BLaER1 treated with 17β-estradiol and CSF1 and Interleukin-3, amounts not matched to agents 10 nM and 100 nM (cell line): Measurements from ENCODE around the gene TRAFD1.

ENCODE experiments used
- H3K27ac ChIP-seq, 11 experiments: shearing (Covaris generic); formaldehyde crosslinking; 2 replicates each; pipeline ENCODE4 v1.8.1; 2022
- H3K27me3 ChIP-seq, 11 experiments: shearing (Covaris generic); formaldehyde crosslinking; 2 replicates each; pipeline ENCODE4 v1.8.1; 2022
- H3K36me3 ChIP-seq, 11 experiments: shearing (Covaris generic); formaldehyde crosslinking; 2 replicates each; pipeline ENCODE4 v1.8.1; 2022
- H3K4me1 ChIP-seq, 10 experiments: shearing (Covaris generic); formaldehyde crosslinking; 2 replicates each; pipeline ENCODE4 v1.8.1; 2022
- H3K4me2 ChIP-seq, 11 experiments: shearing (Covaris generic); formaldehyde crosslinking; 2 replicates each; pipeline ENCODE4 v1.8.1; 2022
- H3K4me3 ChIP-seq, 10 experiments: shearing (Covaris generic); formaldehyde crosslinking; 2 replicates each; pipeline ENCODE4 v1.8.1; 2022
- H3K9ac ChIP-seq, 11 experiments: shearing (Covaris generic); formaldehyde crosslinking; 2 replicates each; pipeline ENCODE4 v1.8.1; 2022
- H3K9me3 ChIP-seq, 11 experiments: shearing (Covaris generic); formaldehyde crosslinking; replicated peaks in 1 of 11; 2 replicates each; pipeline ENCODE4 v1.8.1; 2022
- H4K20me1 ChIP-seq, 11 experiments: shearing (Covaris generic); formaldehyde crosslinking; 2 replicates each; pipeline ENCODE4 v1.8.1; 2022
- Cebpa-rat ChIP-seq, 11 experiments: shearing (Covaris generic); IDR thresholded peaks; 2 replicates each; pipeline ENCODE4 v1.8.1; 2022

TRAFD1 gene

GRCh38 chr12:112184056-112184887 is 58.9 kb downstream of the TRAFD1 start:
- Histone ChIP-seq H3K4me2 (no peak overlapping the region), H3K9me3 (no peaks in the 10 kb centered on the region), H3K27me3 (no peaks in the 10 kb centered on the region), H3K4me1 (no peaks in the 10 kb centered on the region), H3K36me3 (peaks cover 83 to 100% (median 93%) of the 10 kb centered on the region in 11 experiments), H3K27ac (no peak overlapping the region), H4K20me1 (peaks cover 0 to 18% (median 0%) of the 10 kb centered on the region in 11 experiments; a peak in 2 of 22 replicates), H3K9ac (no peak overlapping the region), H3K4me3 (no peak overlapping the region)
- TF ChIP-seq Cebpa-rat (IDR thresholded peaks at IDR 0.05), result no peak

GRCh38 chr12:112185093-112185923 is 59.9 kb downstream of the TRAFD1 start:
- Histone ChIP-seq H4K20me1 (peaks cover 0 to 18% (median 0%) of the 10 kb centered on the region in 11 experiments; a peak in 1 of 22 replicates), H3K36me3 (peaks cover 80 to 100% (median 93%) of the 10 kb centered on the region in 11 experiments), H3K27me3 (no peaks in the 10 kb centered on the region), H3K4me3 (no peak overlapping the region), H3K27ac (no peak overlapping the region), H3K4me1 (no peaks in the 10 kb centered on the region), H3K9ac (no peak overlapping the region), H3K4me2 (no peak overlapping the region), H3K9me3 (no peaks in the 10 kb centered on the region)
- no peak for TF ChIP-seq Cebpa-rat (IDR thresholded peaks at IDR 0.05)

- Histone ChIP-seq H3K9me3 (no peaks in the 10 kb centered on the region), H3K36me3 (peaks cover 83 to 100% (median 94%) of the 10 kb centered on the region in 11 experiments), H3K4me3 (no peak overlapping the region), H3K4me1 (no peaks in the 10 kb centered on the region), H3K4me2 (no peak overlapping the region), H3K9ac (no peak overlapping the region), H4K20me1 (peaks cover 0 to 11% (median 0%) of the 10 kb centered on the region in 11 experiments; a peak in 2 of 22 replicates), H3K27ac (no peak overlapping the region), H3K27me3 (no peaks in the 10 kb centered on the region)
- no peak for TF ChIP-seq Cebpa-rat (IDR thresholded peaks at IDR 0.05)
Observed at GRCh38 chr12:112188130-112188830, 62.9 kb downstream of the TRAFD1 start.

GRCh38 chr12:112190231-112191025 is 65.1 kb downstream of the TRAFD1 start:
- no peak overlapping the region for H3K4me3 ChIP-seq
- H3K4me1 ChIP-seq, result no peaks in the 10 kb centered on the region
- H3K27ac ChIP-seq, result no peak overlapping the region
- no peaks in the 10 kb centered on the region for H3K9me3 ChIP-seq
- no peaks in the 10 kb centered on the region; a peak in 1 of 22 replicates for H4K20me1 ChIP-seq
- TF ChIP-seq Cebpa-rat (IDR thresholded peaks at IDR 0.05), result no peak
- no peaks in the 10 kb centered on the region for H3K27me3 ChIP-seq
- no peak overlapping the region for H3K4me2 ChIP-seq
- peaks cover 83 to 100% (median 93%) of the 10 kb centered on the region in 11 experiments for H3K36me3 ChIP-seq
- no peak overlapping the region for H3K9ac ChIP-seq

- H3K9me3 ChIP-seq, result no peaks in the 10 kb centered on the region
- peaks cover 84 to 100% (median 94%) of the 10 kb centered on the region in 11 experiments for H3K36me3 ChIP-seq
- no peaks in the 10 kb centered on the region for H3K4me1 ChIP-seq
- H3K4me3 ChIP-seq, result no peak overlapping the region
- no peaks in the 10 kb centered on the region; a peak in 1 of 22 replicates for H4K20me1 ChIP-seq
- H3K9ac ChIP-seq, result no peak overlapping the region
- H3K4me2 ChIP-seq, result no peak overlapping the region
- TF ChIP-seq Cebpa-rat (IDR thresholded peaks at IDR 0.05), result no peak
- H3K27me3 ChIP-seq, result no peaks in the 10 kb centered on the region
- no peak overlapping the region for H3K27ac ChIP-seq
Observed at GRCh38 chr12:112191201-112191600, 65.8 kb downstream of the TRAFD1 start.

- H3K4me3 ChIP-seq, result no peak overlapping the region
- no peak overlapping the region for H3K27ac ChIP-seq
- no peaks in the 10 kb centered on the region for H3K4me1 ChIP-seq
- H3K9me3 ChIP-seq, result no peaks in the 10 kb centered on the region
- peaks cover 83 to 100% (median 94%) of the 10 kb centered on the region in 11 experiments for H3K36me3 ChIP-seq
- H3K9ac ChIP-seq, result no peak overlapping the region
- no peaks in the 10 kb centered on the region for H3K27me3 ChIP-seq
- no peaks in the 10 kb centered on the region; a peak in 1 of 22 replicates for H4K20me1 ChIP-seq
- H3K4me2 ChIP-seq, result no peak overlapping the region
- TF ChIP-seq Cebpa-rat (IDR thresholded peaks at IDR 0.05), result no peak
Observed at GRCh38 chr12:112191840-112192321, 66.5 kb downstream of the TRAFD1 start.

GRCh38 chr12:112192475-112192874 is 67.1 kb downstream of the TRAFD1 start:
- H3K4me1 ChIP-seq, result no peaks in the 10 kb centered on the region
- H3K9ac ChIP-seq, result no peak overlapping the region
- H3K9me3 ChIP-seq, result no peaks in the 10 kb centered on the region
- H3K4me2 ChIP-seq, result no peak overlapping the region
- H3K4me3 ChIP-seq, result no peak overlapping the region
- no peaks in the 10 kb centered on the region; a peak in 1 of 22 replicates for H4K20me1 ChIP-seq
- no peak for TF ChIP-seq Cebpa-rat (IDR thresholded peaks at IDR 0.05)
- peaks cover 84 to 100% (median 95%) of the 10 kb centered on the region in 11 experiments for H3K36me3 ChIP-seq
- no peaks in the 10 kb centered on the region for H3K27me3 ChIP-seq
- no peak overlapping the region for H3K27ac ChIP-seq

- no peak overlapping the region for H3K4me2 ChIP-seq
- peaks cover 0 to 7% (median 0%) of the 10 kb centered on the region in 11 experiments; a peak in 1 of 22 replicates for H4K20me1 ChIP-seq
- H3K4me1 ChIP-seq, result no peaks in the 10 kb centered on the region
- H3K36me3 ChIP-seq, result peaks cover 79 to 100% (median 95%) of the 10 kb centered on the region in 11 experiments
- H3K27ac ChIP-seq, result no peak overlapping the region
- TF ChIP-seq Cebpa-rat (IDR thresholded peaks at IDR 0.05), result no peak
- no peak overlapping the region for H3K4me3 ChIP-seq
- H3K9ac ChIP-seq, result no peak overlapping the region
- H3K27me3 ChIP-seq, result no peaks in the 10 kb centered on the region
- no peaks in the 10 kb centered on the region for H3K9me3 ChIP-seq
Observed at GRCh38 chr12:112194601-112195247, 69.4 kb downstream of the TRAFD1 start.
